DMS53 treated with DMSO at 0.1 percent for 48 hours (cell line): ENCODE measurements around the gene RABGEF1.
"Not testable (repeated sequence)": the region's sequence is repeated elsewhere in the genome, so short reads cannot be mapped to it uniquely, and the experiment has no call there.

Experiments
- DNase-seq: peaks from one replicate; lab custom pipeline; 2025; ENCODE audit not compliant: unreplicated experiment; lab: John Stamatoyannopoulos, UW

RABGEF1 gene

GRCh38 chr7:66846096-66846445, 105.5 kb downstream of the RABGEF1 start:
- not testable (repeated sequence) for DNase-seq

DNA sequence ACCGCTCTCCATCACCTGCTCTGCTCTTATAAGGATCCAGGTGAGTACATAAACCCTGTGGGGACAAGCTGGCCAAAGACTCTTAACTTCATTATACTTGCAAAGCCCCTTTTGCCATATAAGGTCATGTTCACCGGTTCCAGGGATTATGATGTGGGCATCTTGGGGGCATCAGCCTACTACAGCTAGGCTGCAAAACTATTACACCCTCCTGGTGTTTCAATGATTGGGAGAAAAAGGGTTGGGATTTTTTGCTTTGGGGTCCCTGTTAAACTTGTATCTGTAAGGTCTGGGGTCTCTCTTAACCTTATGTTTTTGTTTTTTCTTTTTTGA, 107.0 kb downstream of the RABGEF1 start:
- peak; percentile 57 for DNase-seq

DNA sequence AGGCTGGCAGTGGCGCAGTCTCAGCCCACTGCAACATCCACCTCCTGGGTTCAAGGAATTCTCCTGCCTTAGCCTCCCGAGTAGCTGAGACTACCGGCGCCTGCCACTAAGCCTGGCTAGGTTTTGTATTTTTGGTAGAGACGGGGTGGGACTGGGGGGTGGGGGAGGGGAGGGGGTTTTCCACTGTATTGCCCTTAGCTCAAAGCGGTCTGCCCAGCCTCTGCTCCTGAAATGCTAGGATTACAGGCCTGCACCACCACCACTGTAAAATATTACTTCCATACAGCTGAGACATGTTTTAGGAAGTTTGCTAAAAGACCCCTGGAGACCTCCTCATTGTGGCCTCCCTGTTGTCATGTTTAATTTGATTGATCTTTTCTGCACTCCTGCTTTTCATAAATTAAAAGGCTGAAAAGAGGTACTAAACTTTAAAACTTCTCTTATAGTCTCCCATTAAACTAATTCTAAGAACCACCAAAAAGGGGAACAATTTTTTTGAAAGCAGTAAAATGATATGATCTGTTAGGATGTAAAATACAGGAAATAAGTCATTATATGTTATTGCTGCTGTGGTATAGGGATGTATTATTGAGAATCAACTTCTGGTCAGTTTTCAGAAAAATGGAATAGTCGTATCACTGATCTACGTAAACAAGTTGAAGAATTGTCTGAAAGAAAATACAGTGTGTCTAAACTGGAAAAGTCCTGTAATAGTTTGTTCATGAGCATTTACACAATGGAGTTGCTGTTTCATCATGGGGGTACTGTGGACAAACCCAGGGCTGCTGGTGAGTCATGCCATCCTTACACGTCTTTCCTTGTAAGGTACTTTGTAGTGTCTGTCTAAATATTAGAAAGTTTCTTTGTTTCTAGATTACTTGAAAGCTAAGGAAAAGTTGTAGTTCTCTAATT, 107.6 kb downstream of the RABGEF1 start:
- DNase-seq = peak; percentile 26

DNA sequence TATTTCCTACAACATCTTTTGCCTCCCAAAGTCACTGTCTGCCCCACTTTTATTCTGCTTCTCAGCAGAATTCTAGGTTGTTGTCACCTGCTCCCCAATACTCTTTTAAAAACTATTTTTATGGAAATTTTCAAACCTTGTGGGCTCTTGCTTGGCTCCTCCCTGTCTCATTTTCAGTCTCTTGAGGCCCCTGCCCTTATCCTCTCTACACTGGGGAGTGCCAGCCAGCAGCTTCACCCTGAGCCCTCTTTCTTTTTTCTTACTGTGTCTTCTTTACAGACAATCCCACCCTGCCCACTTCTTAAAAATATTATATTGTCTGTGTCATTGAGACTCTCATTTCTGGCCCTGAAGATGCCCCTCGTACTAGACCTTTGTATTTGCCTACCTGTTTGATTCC, 118.8 kb downstream of the RABGEF1 start:
- no peak for DNase-seq

DNA sequence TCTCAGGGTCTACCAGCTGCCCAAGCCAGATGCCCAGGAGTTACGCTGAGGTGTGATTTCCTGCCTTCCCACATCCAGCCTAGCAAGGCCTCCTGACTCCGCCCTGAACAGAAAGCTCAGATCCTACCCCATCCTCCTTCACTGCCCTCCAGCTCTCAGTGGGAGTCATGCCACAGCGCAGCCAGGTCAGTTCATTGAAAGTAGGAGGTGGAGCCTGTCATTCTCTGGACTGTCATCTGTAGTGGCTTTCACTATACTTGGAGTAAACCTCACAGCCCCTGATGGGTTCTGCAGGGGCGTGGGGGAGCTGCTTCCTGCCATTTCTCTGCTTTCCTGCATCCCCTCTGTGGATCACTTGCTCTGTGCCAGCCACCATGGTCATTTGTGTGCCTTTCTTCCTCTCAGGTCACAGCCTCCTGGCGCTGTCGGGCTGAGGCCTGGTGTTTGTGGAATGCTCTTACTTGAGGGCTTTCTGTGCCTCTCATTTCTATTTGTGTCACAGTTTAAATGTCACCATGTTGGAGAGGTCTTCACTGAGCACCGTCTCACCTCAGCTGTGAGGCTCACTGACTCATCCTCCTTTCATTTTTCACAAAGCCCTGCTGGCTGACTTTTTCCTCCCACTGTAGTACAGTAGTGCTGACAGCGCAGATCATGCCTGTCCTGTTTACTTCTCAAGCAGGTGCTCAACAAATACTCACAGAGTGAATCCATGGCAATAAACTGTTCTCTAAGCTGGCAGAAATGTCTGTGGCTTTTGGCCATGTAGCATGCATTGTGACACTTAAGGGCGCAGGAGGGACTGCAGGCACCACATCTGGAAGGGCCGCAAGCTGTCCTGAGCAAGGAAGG, 119.5 kb downstream of the RABGEF1 start:
- peak; percentile 84 for DNase-seq

DNA sequence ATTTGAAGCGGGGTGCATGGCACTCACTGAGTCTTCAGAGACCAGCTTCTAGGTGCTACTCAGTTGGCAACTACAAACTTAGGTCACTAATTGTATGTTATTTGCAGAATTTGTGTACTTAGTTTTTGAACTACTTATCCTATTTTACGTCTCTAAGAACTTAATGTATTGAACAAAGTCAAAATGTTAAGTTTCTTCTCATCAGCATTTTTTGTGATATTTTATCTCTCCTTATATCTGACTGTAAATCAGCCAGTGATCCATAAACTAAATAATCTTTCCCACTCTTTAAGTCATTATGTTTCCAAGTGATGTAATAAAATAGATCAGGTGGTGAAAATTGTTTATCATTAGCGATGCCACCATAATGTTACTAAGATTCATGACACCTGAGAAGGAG, 120.2 kb downstream of the RABGEF1 start:
- DNase-seq = no peak
